ENCODE results near the gene SIGLEC7. TPM values are rescaled to one million over a fixed set of nuclear protein-coding genes. Genes with fewer than 3 reads are reported as not detected.

SIGLEC7 gene
- total RNA-seq, 1 experiment from 2014 or later: not detected

DNA sequence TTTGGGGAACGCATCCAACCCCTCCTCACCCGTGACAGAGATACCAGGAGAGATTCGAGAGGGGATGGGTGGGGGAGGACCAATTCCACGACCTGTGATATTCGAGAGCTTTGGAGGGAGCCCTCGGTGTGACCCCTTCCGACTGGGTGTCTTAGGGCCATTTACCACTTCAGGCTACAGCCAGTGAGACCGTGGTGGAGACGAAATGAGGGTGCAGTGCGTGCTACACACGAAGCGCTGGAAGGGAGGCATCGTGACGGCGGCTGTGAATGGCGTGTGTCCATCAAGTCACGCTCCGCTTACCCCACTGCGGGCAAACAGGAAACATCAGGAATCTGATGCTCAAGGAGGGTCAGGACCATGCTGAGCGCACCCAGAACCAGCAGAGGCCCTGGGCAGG lies 44.3 kb upstream of the SIGLEC7 start:
- H3K27ac Mint-ChIP-seq (ENCODE audit: unreplicated experiment): no peak overlapping the region
- no peak overlapping the region for H3K4me3 Mint-ChIP-seq (ENCODE audit: unreplicated experiment)
- peaks cover under 1% of the 10 kb centered on the region for H3K4me1 Mint-ChIP-seq (ENCODE audit: low read depth, unreplicated experiment)
- no TSS peak for BruUV-seq (replicated peaks)
- intact Hi-C loops (cut with micrococcal nuclease; ENCODE audit: unreplicated experiment): loop anchor here (2.0 kb wide), 1 partner anchor 175 kb away; no protein-coding TSS in a partner anchor
- TF ChIP-seq, protein P1, sequence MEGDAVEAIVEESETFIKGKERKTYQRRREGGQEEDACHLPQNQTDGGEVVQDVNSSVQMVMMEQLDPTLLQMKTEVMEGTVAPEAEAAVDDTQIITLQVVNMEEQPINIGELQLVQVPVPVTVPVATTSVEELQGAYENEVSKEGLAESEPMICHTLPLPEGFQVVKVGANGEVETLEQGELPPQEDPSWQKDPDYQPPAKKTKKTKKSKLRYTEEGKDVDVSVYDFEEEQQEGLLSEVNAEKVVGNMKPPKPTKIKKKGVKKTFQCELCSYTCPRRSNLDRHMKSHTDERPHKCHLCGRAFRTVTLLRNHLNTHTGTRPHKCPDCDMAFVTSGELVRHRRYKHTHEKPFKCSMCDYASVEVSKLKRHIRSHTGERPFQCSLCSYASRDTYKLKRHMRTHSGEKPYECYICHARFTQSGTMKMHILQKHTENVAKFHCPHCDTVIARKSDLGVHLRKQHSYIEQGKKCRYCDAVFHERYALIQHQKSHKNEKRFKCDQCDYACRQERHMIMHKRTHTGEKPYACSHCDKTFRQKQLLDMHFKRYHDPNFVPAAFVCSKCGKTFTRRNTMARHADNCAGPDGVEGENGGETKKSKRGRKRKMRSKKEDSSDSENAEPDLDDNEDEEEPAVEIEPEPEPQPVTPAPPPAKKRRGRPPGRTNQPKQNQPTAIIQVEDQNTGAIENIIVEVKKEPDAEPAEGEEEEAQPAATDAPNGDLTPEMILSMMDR (IDR thresholded peaks at IDR 0.05; ENCODE audit: insufficient read depth in 1 of 2, low read depth in 1 of 2, low read length in 1 of 2, severe bottlenecking in 1 of 2, unreplicated experiment in 1 of 2): no peak
- no peaks in the 10 kb centered on the region for H3K27me3 Mint-ChIP-seq (ENCODE audit: insufficient read depth, unreplicated experiment)
- no peaks in the 10 kb centered on the region for H3K9me3 Mint-ChIP-seq (ENCODE audit: unreplicated experiment)
- no peaks in the 10 kb centered on the region for H3K4me1 ChIP-seq
- no peaks in the 10 kb centered on the region for H3K27me3 ChIP-seq (replicated peaks; ENCODE audit: control insufficient read depth, insufficient read depth, low read length)
- H3K4me3 ChIP-seq (ENCODE audit: low read depth, low read length): no peak overlapping the region
- no peaks in the 10 kb centered on the region for H3K9me3 ChIP-seq
- H3K36me3 ChIP-seq (ENCODE audit: control insufficient read depth, insufficient read depth, low read length): no peaks in the 10 kb centered on the region; the same call in none of the 2 replicates
- no peak for DNase-seq
- peaks cover 17% of the 10 kb centered on the region for H3K36me3 Mint-ChIP-seq (ENCODE audit: insufficient read depth, unreplicated experiment)
- POLR2A ChIA-PET: no interaction called here
- CTCF ChIA-PET: no interaction called here

DNA sequence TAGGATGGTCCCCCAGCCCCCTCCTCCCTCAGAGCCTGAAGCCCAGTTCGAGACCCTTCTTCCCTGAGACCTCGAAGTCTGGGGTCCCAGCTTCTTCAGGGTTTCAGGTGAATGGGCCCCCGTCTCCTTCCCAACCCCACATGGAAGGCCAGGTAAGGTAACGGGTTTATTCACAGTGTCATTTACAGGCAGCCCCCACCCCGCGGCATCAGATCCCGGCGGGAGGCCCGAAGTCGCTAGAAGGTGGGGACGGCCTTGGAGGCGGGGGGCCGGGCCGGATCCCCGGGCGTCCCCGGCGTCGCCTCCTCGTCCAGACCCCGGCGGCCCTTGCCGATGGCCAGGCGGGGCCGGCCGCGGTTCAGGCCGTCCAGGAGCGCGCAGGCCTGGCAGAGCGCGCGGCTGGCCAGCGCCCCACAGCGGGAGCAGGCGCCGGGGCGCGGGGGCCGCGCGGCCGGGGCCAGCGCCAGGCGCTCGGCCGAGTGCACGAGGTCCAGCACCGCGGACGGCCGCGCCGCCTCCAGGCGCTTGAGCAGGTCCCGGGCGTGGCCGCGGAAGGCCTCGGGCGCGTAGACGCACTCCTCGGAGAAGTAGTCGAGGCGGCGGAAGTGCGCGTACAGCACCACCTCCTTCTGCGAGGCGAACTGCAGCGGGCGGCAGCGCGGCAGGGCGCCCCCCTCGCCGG lies 43.6 kb upstream of the SIGLEC7 start:
- TF ChIP-seq, protein P1 (IDR thresholded peaks at IDR 0.05; ENCODE audit: insufficient read depth in 1 of 2, low read depth in 1 of 2, low read length in 1 of 2, severe bottlenecking in 1 of 2, unreplicated experiment in 1 of 2): no peak
- Mint-ChIP-seq H3K27ac (ENCODE audit: unreplicated experiment) (no peak overlapping the region), H3K4me3 (ENCODE audit: unreplicated experiment) (no peak overlapping the region), H3K9me3 (ENCODE audit: unreplicated experiment) (no peaks in the 10 kb centered on the region), H3K36me3 (ENCODE audit: insufficient read depth, unreplicated experiment) (peaks cover 19% of the 10 kb centered on the region), H3K27me3 (ENCODE audit: insufficient read depth, unreplicated experiment) (no peaks in the 10 kb centered on the region), H3K4me1 (ENCODE audit: low read depth, unreplicated experiment) (no peaks in the 10 kb centered on the region)
- intact Hi-C loops (cut with micrococcal nuclease; ENCODE audit: unreplicated experiment): no loop called here
- DNase-seq: no peak
- ChIA-PET POLR2A (no interaction called here), CTCF (interaction anchor here (0.6 kb wide), 1 partner anchor 556 kb away, joined by 6 read pairs; no protein-coding TSS in a partner anchor)
- Histone ChIP-seq H3K36me3 (ENCODE audit: control insufficient read depth, insufficient read depth, low read length) (no peaks in the 10 kb centered on the region; the same call in none of the 2 replicates), H3K9me3 (no peaks in the 10 kb centered on the region), H3K4me3 (ENCODE audit: low read depth, low read length) (no peak overlapping the region), H3K4me1 (no peaks in the 10 kb centered on the region), H3K27me3 (replicated peaks; ENCODE audit: control insufficient read depth, insufficient read depth, low read length) (no peaks in the 10 kb centered on the region)
- no TSS peak for BruUV-seq (replicated peaks)

DNA sequence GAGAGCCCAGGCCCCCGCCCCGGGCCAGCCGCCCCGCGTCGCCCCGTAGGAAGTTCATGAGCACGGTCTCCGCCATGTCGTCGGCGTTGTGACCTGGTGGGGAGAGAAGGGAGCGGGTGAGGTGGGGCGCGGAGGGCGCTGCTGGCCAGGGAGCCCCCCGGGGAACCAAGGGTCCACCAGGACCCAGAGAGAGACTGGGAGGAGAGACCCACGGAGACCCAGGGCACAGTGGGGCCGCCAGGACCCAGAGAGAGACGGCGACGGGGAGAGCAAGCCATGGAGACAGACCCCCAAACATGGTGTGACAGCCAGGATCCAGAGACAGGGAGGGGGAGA lies 43.1 kb upstream of the SIGLEC7 start:
- Mint-ChIP-seq H3K36me3 (ENCODE audit: insufficient read depth, unreplicated experiment) (peaks cover 22% of the 10 kb centered on the region), H3K27ac (ENCODE audit: unreplicated experiment) (no peak overlapping the region), H3K4me3 (ENCODE audit: unreplicated experiment) (no peak overlapping the region), H3K9me3 (ENCODE audit: unreplicated experiment) (no peaks in the 10 kb centered on the region), H3K4me1 (ENCODE audit: low read depth, unreplicated experiment) (no peaks in the 10 kb centered on the region), H3K27me3 (ENCODE audit: insufficient read depth, unreplicated experiment) (no peaks in the 10 kb centered on the region)
- CTCF ChIA-PET: interaction anchor here (0.6 to 0.8 kb wide), 2 partner anchors 78 to 557 kb away, joined by 3 to 6 read pairs; no protein-coding TSS in a partner anchor
- no peak for DNase-seq
- POLR2A ChIA-PET: no interaction called here
- Histone ChIP-seq H3K9me3 (no peaks in the 10 kb centered on the region), H3K36me3 (ENCODE audit: control insufficient read depth, insufficient read depth, low read length) (no peaks in the 10 kb centered on the region; the same call in none of the 2 replicates), H3K27me3 (replicated peaks; ENCODE audit: control insufficient read depth, insufficient read depth, low read length) (no peaks in the 10 kb centered on the region), H3K4me3 (ENCODE audit: low read depth, low read length) (no peak overlapping the region), H3K4me1 (no peaks in the 10 kb centered on the region)
- TF ChIP-seq, protein P1 (IDR thresholded peaks at IDR 0.05; ENCODE audit: insufficient read depth in 1 of 2, low read depth in 1 of 2, low read length in 1 of 2, severe bottlenecking in 1 of 2, unreplicated experiment in 1 of 2): no peak
- BruUV-seq (replicated peaks): no TSS peak
- intact Hi-C loops (cut with micrococcal nuclease; ENCODE audit: unreplicated experiment): no loop called here
